Measurements from ENCODE around the gene EXOSC6.
"Not testable (repeated sequence)": the region's sequence is repeated elsewhere in the genome, so short reads cannot be mapped to it uniquely, and the experiment has no call there.

Gene EXOSC6

GRCh38 chr16:70197611-70198010 lies 54.1 kb downstream of the EXOSC6 start:
- not testable (repeated sequence) for FAIRE-seq

Measured in TTC549 (cell line).